ENCODE data around the gene DNAJC7. TPM values are rescaled to one million over a fixed set of nuclear protein-coding genes. Genes with fewer than 3 reads are reported as not detected.
A peak's percentile ranks its signal among the peaks of the same experiment; 100 is the strongest.
"Not testable (repeated sequence)": the region's sequence is repeated elsewhere in the genome, so short reads cannot be mapped to it uniquely, and the experiment has no call there.

The DNAJC7 gene
- total and polyA plus RNA-seq, 4 donors: 68.2 to 84.2 (median 74.3) TPM

DNA sequence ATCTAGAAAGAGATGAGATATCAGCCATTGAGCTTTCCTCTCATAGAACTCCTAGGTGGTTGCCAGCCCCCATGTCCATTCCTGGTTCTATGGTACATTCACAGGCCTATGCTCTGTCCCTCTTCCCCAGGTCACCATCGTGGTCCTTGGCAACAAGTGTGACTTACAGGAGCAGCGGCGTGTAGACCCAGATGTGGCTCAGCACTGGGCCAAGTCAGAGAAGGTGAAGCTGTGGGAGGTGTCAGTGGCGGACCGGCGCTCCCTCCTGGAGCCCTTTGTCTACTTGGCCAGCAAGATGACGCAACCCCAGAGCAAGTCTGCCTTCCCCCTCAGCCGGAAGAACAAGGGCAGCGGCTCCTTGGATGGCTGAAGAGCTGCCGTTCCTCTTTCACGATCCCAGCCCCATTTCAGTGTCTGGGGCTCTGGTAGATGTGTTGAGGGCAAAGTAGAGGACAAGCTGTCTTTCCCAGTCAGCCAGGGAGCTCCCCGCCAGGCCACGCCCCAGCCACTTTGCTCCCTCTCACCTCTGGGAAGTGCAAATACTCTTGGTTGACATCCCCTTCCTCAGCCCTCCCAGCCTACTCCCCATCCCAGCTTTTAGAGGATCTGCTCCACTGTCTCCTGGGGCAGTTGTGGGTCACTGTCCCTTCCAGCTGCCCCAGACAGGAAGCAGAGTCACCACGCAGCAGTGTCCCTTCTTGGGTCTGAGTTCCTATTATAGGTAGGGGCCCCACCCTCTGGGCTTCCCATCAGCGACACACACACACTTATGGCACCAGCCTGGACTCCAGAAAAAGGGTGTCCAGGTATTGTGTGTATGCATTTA is 6.5 kb upstream of the DNAJC7 start:
- 83 to 85% methylated on average over 15 of the region's 15 CpGs for WGBS, 2 donors
- intact Hi-C loops (cut with DNase I): loop anchor here (2.0 kb wide), 2 partner anchors 77 to 93 kb away; no protein-coding TSS in a partner anchor
- H3K36me3 ChIP-seq (ENCODE audit: control insufficient read depth in 1 of 2, insufficient read depth in 2 of 2, low read length in 1 of 2): peaks cover 0 to 2% of the 10 kb centered on the region in 2 donors
- H3K4me3 ChIP-seq (ENCODE audit: low read length in 2 of 2): no peak overlapping the region
- ATAC-seq (ENCODE audit: low FRiP score) (no peak), DNase-seq (peak in 1 of 2 donors; percentile 79)
- no peaks in the 10 kb centered on the region for H3K4me1 ChIP-seq (ENCODE audit: control insufficient read depth in 1 of 2, insufficient read depth in 2 of 2, low read length in 2 of 2)
- H3K27ac ChIP-seq (ENCODE audit: low read depth in 1 of 2, low read length in 2 of 2): no peak overlapping the region
- no peaks in the 10 kb centered on the region for H3K9me3 ChIP-seq (ENCODE audit: control insufficient read depth, low read length)
- no peaks in the 10 kb centered on the region for H3K27me3 ChIP-seq (ENCODE audit: control insufficient read depth in 1 of 2, insufficient read depth in 2 of 2, low read length in 1 of 2)

DNA sequence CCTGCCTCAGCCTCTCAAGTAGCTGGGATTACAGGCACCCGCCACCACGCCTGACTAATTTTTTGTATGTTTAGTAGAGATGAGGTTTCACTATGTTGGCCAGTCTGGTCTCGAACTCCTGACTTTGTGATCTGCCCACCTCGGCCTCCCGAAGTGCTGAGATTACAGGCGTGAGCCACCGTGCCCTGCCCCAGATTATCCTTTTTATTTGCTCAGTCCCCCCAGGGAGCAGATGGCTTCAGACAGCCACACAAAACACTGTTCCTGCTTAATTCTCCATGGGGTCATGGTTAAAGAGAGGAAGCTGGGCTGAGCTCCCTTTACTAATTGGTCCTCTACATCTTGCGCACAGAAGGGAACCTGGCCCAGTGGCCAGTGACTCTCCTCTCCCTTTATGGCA is 3.6 kb upstream of the DNAJC7 start:
- H3K36me3 ChIP-seq (ENCODE audit: control insufficient read depth in 1 of 2, insufficient read depth in 2 of 2, low read length in 1 of 2); H3K9me3 ChIP-seq (ENCODE audit: control insufficient read depth, low read length); ATAC-seq (ENCODE audit: low FRiP score); H3K4me3 ChIP-seq (ENCODE audit: low read length in 2 of 2); H3K4me1 ChIP-seq (ENCODE audit: control insufficient read depth in 1 of 2, insufficient read depth in 2 of 2, low read length in 2 of 2); H3K27me3 ChIP-seq (ENCODE audit: control insufficient read depth in 1 of 2, insufficient read depth in 2 of 2, low read length in 1 of 2); intact Hi-C loops (cut with DNase I); DNase-seq; H3K27ac ChIP-seq (ENCODE audit: low read depth in 1 of 2, low read length in 2 of 2): not testable (repeated sequence)
- 80 to 85% methylated on average over 8 of the region's 8 CpGs for WGBS, 2 donors

DNA sequence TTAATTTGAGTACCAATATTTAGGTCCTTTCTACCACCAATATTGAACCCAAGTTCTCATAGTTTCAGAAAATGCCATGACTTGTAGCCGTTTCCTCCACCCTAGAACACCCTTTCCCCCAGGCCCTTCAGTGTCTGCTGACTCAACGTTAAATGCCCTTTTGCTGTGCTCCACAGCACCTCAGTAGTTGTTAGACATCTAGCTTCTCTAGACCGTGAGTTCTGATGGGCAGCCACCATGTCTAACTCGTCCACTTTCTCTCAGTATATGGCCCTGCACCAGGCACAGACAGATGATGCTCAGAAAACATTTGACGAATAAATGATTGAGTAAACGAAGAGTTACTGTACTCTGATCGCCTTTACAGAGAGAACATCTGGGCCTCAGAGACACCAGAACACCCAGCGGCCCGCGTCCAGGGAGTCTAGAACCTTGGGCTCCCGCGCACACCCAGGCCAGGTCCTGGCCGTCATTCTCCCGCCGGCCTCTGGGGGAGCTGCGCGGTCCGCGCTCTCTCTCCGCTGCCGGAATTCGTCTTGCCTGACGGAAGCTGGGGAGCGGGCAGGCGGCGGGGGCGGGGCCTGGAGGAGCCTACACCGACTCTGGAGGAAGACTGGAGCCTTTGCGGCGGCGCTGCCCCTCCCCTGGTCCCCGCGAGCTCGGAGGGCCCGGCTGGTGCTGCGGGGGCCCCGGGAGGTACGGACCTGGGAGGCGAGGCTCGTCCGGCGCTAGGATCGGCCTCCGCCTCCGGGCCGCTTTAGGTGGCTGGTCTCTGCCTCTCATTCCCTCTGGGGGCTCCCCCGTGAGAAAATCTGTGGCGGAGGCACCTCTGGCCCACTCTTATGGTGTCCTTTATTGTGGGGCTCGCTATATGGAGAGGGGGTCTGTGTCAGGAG is 2.5 kb upstream of the DNAJC7 start, which contains the start of gene NKIRAS2:
Gene NKIRAS2 (plus strand): TSS at position 582 of the 896 bp plus-strand sequence. CDS start 1,488 bp downstream, outside the sequence.
- peak within 1 kb of the TSS; percentile 25 to 58 for H3K27ac ChIP-seq (ENCODE audit: low read depth in 1 of 2, low read length in 2 of 2)
- peak; percentile 97 to 98 for DNase-seq
- WGBS, 2 donors: 7 to 9% methylated on average over 36 to 49 of the region's 49 CpGs
- no peaks in the 10 kb centered on the region for H3K4me1 ChIP-seq (ENCODE audit: control insufficient read depth in 1 of 2, insufficient read depth in 2 of 2, low read length in 2 of 2)
- intact Hi-C loops (cut with DNase I): loop anchor here (5.0 kb wide), 1 partner anchor 52 kb away; the partner anchor contains the start of gene CNP (in 2 of the 2)
- H3K4me3 ChIP-seq (ENCODE audit: low read length in 2 of 2): peak within 1 kb of the TSS; percentile 64 to 96
- no peaks in the 10 kb centered on the region for H3K27me3 ChIP-seq (ENCODE audit: control insufficient read depth in 1 of 2, insufficient read depth in 2 of 2, low read length in 1 of 2)
- peaks cover 0 to 2% of the 10 kb centered on the region in 2 donors for H3K36me3 ChIP-seq (ENCODE audit: control insufficient read depth in 1 of 2, insufficient read depth in 2 of 2, low read length in 1 of 2)
- H3K9me3 ChIP-seq (ENCODE audit: control insufficient read depth, low read length): no peaks in the 10 kb centered on the region
- peak; percentile 92 for ATAC-seq (ENCODE audit: low FRiP score)

DNA sequence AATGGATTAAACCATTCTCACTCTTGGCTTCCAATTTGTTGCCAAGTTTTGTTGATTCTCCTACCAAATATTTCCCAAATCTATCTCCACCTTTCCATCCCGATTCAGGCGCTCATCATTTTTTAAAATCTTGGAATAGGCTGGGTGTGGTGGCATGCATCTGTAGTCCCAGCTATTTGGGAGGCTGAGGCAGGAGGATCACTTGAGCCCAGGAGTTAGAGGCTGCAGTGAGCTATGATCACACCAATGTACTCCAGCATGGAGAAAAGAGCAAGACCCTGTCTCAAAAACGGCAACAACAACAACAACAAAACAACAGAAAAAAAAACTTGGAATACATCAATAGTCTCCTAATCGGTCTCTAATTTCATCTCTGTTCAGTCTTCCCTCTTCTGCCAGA is 1.7 kb upstream of the DNAJC7 start:
- WGBS, 2 donors: 88 to 93% methylated on average over 4 of the region's 4 CpGs
- Histone ChIP-seq H3K4me3 (ENCODE audit: low read length in 2 of 2) (no peak overlapping the region), H3K27me3 (ENCODE audit: control insufficient read depth in 1 of 2, insufficient read depth in 2 of 2, low read length in 1 of 2) (no peaks in the 10 kb centered on the region), H3K4me1 (ENCODE audit: control insufficient read depth in 1 of 2, insufficient read depth in 2 of 2, low read length in 2 of 2) (no peaks in the 10 kb centered on the region), H3K9me3 (ENCODE audit: control insufficient read depth, low read length) (no peaks in the 10 kb centered on the region), H3K36me3 (ENCODE audit: control insufficient read depth in 1 of 2, insufficient read depth in 2 of 2, low read length in 1 of 2) (peaks cover 0 to 2% of the 10 kb centered on the region in 2 donors), H3K27ac (ENCODE audit: low read depth in 1 of 2, low read length in 2 of 2) (no peak overlapping the region)
- ATAC-seq (ENCODE audit: low FRiP score) (no peak), DNase-seq (no peak)
- intact Hi-C loops (cut with DNase I): loop anchor here (5.0 kb wide), 1 partner anchor 52 kb away; the partner anchor contains the start of gene CNP (in 2 of the 2)

DNA sequence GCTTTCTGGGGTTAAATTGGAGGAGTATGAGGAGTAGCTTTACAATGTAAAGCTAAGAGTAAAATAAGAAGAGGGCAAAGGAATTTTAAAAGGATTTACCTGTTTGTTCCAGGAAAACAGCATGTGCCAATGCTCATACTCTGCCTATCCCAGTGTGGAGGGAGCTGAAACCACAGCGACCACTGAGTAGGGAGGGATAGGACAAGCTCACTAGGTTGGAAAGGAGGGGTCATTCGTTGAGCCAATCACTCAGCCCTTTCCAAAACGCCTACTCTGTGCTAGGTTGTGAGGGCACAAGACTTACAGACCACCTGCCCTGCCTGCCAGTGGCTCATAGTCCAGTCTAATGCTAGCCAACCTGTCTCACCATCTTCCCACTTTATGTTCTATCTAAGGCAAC is 1.1 kb upstream of the DNAJC7 start:
- DNase-seq (no peak), ATAC-seq (ENCODE audit: low FRiP score) (no peak)
- WGBS, 2 donors: 22 to 30% methylated on average over 3 of the region's 3 CpGs
- Histone ChIP-seq H3K27ac (ENCODE audit: low read depth in 1 of 2, low read length in 2 of 2) (no peak overlapping the region), H3K9me3 (ENCODE audit: control insufficient read depth, low read length) (no peaks in the 10 kb centered on the region), H3K4me3 (ENCODE audit: low read length in 2 of 2) (no peak overlapping the region), H3K4me1 (ENCODE audit: control insufficient read depth in 1 of 2, insufficient read depth in 2 of 2, low read length in 2 of 2) (no peaks in the 10 kb centered on the region), H3K36me3 (ENCODE audit: control insufficient read depth in 1 of 2, insufficient read depth in 2 of 2, low read length in 1 of 2) (no peaks in the 10 kb centered on the region), H3K27me3 (ENCODE audit: control insufficient read depth in 1 of 2, insufficient read depth in 2 of 2, low read length in 1 of 2) (no peaks in the 10 kb centered on the region)
- intact Hi-C loops (cut with DNase I): loop anchor here (5.0 kb wide), 1 partner anchor 51 kb away; the partner anchor contains the start of gene CNP (in 2 of the 2)

DNA sequence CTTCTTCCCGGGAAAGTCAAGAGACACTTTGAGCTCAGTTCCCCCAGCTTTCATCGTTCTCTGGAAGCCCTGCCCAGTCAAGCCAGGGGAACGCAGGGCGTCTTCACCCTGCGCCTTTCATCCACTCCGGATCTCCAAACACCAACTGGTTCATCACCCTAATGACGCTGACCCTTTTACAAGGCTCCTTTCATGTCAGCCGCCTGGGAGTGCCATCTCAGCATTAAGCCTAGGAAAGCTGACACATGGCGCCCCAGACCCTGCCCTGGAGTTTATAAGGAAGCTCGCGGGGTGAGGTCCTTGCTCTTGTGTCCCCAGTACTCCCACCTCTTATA is 594 bp upstream of the DNAJC7 start:
- H3K4me1 ChIP-seq (ENCODE audit: control insufficient read depth in 1 of 2, insufficient read depth in 2 of 2, low read length in 2 of 2): no peaks in the 10 kb centered on the region
- intact Hi-C loops (cut with DNase I): loop anchor here (5.0 kb wide), 1 partner anchor 51 kb away; the partner anchor contains the start of gene CNP (in 2 of the 2)
- 4% methylated on average over 11 of the region's 11 CpGs for WGBS, 2 donors
- no peaks in the 10 kb centered on the region for H3K36me3 ChIP-seq (ENCODE audit: control insufficient read depth in 1 of 2, insufficient read depth in 2 of 2, low read length in 1 of 2)
- DNase-seq (no peak), ATAC-seq (ENCODE audit: low FRiP score) (no peak)
- no peaks in the 10 kb centered on the region for H3K9me3 ChIP-seq (ENCODE audit: control insufficient read depth, low read length)
- no peaks in the 10 kb centered on the region for H3K27me3 ChIP-seq (ENCODE audit: control insufficient read depth in 1 of 2, insufficient read depth in 2 of 2, low read length in 1 of 2)
- H3K27ac ChIP-seq (ENCODE audit: low read depth in 1 of 2, low read length in 2 of 2): peak overlapping the region; percentile 23 to 76
- H3K4me3 ChIP-seq (ENCODE audit: low read length in 2 of 2): peak overlapping the region; percentile 76 to 93

DNA sequence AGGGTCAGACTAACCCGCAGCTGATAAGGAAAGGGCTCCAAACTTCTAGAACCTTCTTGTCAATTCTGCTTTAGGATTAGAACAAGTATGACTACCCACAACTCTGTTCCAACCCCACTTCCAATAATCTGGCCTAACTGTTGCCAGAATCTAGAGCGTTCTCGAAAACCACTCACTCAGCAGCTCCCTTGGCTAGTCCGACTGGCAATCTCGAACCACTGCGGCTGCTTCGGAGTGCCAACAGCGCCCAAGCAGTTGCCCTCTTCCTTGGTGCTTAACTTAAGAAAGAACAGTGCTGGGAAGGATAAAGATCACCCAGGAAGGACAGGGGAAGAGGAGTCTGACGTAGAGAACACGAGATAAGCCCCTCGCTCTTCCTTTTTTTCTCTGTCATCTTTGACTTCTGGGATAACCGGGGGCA is 818 bp downstream of the DNAJC7 start:
- Histone ChIP-seq H3K36me3 (ENCODE audit: control insufficient read depth in 1 of 2, insufficient read depth in 2 of 2, low read length in 1 of 2) (no peaks in the 10 kb centered on the region), H3K4me1 (ENCODE audit: control insufficient read depth in 1 of 2, insufficient read depth in 2 of 2, low read length in 2 of 2) (no peaks in the 10 kb centered on the region), H3K27ac (ENCODE audit: low read depth in 1 of 2, low read length in 2 of 2) (peak overlapping the region in 1 of 2 donors; percentile 76), H3K4me3 (ENCODE audit: low read length in 2 of 2) (peak overlapping the region; percentile 76 to 93), H3K9me3 (ENCODE audit: control insufficient read depth, low read length) (no peaks in the 10 kb centered on the region), H3K27me3 (ENCODE audit: control insufficient read depth in 1 of 2, insufficient read depth in 2 of 2, low read length in 1 of 2) (no peaks in the 10 kb centered on the region)
- ATAC-seq (ENCODE audit: low FRiP score) (no peak), DNase-seq (no peak)
- intact Hi-C loops (cut with DNase I): loop anchor here (5.0 kb wide), 1 partner anchor 49 kb away; the partner anchor contains the start of gene CNP (in 2 of the 2)
- WGBS, 2 donors: 3 to 4% methylated on average over 12 of the region's 12 CpGs

DNA sequence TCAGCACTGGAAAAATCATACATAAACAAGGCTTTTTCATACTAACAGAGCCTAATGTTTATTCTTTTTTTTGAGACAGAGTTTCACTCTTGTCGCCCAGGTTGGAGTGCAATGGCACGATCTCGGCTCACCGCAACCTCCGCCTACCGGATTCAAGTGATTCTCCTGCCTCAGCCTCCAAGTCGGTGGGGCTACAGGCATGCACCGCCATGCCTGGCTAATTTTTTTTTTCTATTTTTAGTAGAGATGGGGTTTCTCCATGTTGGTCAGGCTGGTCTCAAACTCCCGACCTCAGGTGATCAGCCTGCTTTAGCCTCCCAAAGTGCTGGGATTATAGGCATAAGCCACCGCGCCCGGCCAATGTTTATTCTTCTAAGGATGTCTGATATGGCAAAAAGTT is 3.5 kb downstream of the DNAJC7 start:
- H3K4me3 ChIP-seq (ENCODE audit: low read length in 2 of 2); DNase-seq; H3K27me3 ChIP-seq (ENCODE audit: control insufficient read depth in 1 of 2, insufficient read depth in 2 of 2, low read length in 1 of 2); H3K9me3 ChIP-seq (ENCODE audit: control insufficient read depth, low read length); H3K4me1 ChIP-seq (ENCODE audit: control insufficient read depth in 1 of 2, insufficient read depth in 2 of 2, low read length in 2 of 2); H3K27ac ChIP-seq (ENCODE audit: low read depth in 1 of 2, low read length in 2 of 2); H3K36me3 ChIP-seq (ENCODE audit: control insufficient read depth in 1 of 2, insufficient read depth in 2 of 2, low read length in 1 of 2); ATAC-seq (ENCODE audit: low FRiP score); intact Hi-C loops (cut with DNase I): not testable (repeated sequence)
- WGBS, 2 donors: 87 to 91% methylated on average over 12 of the region's 12 CpGs

Data from aorta (tissue), 5 donors.